Measurements from ENCODE around the gene CACNA2D3.

Gene CACNA2D3

DNA sequence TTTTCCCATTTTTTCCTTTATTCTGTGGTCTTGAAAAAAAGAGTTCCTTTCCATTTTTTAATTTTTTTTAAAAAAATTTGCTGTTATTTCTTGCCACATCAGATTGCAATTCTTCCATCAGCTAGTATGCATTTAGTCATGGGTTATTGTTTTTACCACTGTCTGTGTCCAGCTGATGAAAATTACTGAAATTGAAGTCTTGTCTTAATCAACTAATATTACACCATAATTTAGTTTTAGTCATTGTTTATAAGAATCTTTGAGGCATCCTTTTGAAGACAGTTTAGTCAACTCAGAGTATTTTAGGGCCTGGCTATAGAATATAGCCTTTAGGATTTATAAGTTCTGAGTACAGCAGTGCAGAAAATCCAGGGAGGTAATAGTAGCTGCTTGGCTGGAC lies 633.4 kb downstream of the CACNA2D3 start:
- DNase-seq (ENCODE audit: low read depth, low spot score), result no peak
- no peak overlapping the region for H3K27ac ChIP-seq

DNA sequence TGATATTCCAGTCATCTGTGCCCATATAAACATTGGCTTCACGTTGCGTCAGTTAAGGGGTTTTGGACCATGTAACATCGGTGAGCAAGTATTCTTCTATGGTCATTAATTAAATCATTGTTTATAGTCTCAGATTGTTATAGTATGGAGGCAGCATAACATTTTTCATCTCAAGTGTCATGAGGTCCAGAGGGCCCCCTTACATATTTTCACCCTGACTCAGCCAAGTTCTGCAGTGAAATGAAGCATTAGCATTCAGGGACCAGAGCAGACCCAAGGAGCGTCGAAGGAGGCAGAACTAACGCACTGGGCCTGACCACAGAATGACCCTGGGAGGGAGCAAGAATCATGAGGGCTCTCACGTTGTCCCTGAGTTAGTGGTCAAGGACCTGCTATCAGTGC lies 634.0 kb downstream of the CACNA2D3 start:
- no peak overlapping the region for H3K27ac ChIP-seq
- no peak for DNase-seq (ENCODE audit: low read depth, low spot score)

DNA sequence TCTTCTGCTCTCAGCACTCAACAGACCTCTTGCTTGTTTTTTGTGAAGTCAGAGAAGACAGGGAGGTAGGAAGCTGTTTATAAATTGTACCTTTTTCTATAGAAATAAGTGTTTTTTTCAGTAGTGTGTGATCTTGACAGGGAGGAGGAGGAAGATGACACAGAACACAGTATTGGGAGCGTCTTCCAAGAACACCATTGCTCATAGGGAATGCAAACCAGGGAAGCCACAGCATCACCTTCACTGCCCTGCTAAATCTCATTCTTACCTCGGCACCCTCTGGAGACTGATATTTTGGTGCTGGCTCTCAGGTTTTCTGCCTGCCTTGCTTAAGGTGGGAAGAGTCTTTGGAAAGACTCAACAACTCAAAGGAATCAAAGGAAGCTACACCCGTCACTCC lies 636.1 kb downstream of the CACNA2D3 start:
- H3K27ac ChIP-seq, result no peak overlapping the region
- no peak for DNase-seq (ENCODE audit: low read depth, low spot score)

DNA sequence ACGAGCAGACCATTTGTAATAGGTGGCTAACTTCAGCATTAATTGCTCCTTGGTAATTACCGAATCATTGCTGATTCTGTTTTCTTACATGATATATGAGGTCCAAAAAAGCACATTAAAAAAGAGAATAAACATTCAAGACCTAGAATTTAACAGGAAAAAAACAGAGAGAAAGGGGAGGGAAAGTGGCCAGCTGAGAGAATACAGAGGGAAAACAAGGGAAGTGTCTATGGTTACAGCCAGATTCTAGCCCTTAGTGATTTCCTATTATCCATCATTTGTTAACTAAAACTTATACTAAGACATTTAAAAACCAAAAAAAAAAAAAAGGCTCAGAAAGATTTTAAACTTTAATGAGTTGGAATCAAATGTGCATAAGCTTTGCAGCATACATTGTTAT lies 636.8 kb downstream of the CACNA2D3 start:
- H3K27ac ChIP-seq, result no peak overlapping the region

DNA sequence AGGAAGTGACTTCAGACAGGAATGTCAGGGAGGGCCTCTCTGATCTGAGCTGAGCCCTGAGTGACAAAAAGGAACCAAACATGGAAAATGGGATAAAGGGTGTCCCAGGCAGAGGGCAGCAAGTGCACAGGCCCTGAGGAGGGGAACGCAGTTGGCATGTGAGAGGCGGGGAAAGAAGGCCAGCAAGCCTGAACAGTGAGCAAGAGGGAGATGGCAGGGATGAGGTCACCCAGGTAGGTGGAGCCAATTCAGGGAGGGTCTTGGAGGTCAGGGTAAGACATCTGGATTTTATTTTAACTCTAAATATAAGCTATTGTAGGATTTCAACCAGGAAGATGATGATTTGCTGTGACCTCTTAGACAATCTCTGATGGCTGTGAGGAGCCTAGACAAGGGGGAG lies 637.8 kb downstream of the CACNA2D3 start:
- no peak for DNase-seq (ENCODE audit: low read depth, low spot score)

More for the DNA sequence above, 636.8 kb downstream of the CACNA2D3 start:
- DNase-seq (ENCODE audit: low read depth, low spot score), result no peak

DNA sequence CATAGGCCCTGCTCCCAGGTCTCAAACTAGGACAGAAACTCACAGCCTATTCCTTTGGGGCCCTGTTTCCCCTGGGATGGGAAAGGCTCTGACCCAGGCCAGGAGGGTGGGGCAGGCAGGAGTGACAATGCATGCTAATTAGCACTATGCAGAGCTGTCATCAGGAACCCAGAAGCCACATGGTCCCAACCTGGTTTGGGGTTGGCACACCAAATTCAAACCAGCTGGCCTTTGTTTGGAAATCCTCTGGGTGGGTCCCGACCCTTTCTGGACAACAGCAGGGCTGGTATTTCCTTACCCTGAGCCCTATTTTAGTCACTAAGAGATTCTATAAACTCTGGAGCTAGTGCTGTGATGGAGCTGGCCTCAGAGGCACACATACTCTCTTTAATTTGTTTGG lies 639.3 kb downstream of the CACNA2D3 start:
- H3K27ac ChIP-seq, result no peak overlapping the region
- DNase-seq (ENCODE audit: low read depth, low spot score), result no peak

More for the DNA sequence above, 637.8 kb downstream of the CACNA2D3 start:
- no peak overlapping the region for H3K27ac ChIP-seq

DNA sequence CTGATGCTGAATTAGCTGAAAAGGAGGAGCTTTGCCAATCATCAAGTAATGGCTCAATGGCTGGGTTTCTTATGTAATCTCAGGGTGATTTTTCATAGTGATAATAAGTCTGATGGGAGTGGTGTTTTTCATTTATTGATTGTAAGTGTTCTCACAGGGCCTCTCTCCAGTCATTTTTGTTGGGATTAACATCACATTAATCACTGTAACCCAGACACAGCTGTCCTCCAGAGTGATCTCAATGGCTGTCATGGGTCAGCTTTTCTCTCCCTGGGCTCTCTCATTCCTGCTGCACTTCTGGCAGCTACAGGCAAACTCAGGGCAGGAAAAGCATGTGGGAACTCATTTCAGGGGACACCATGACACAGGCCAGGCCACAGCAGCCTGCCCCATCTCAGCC lies 642.6 kb downstream of the CACNA2D3 start:
- DNase-seq (ENCODE audit: low read depth, low spot score), result no peak
- H3K27ac ChIP-seq, result no peak overlapping the region

DNA sequence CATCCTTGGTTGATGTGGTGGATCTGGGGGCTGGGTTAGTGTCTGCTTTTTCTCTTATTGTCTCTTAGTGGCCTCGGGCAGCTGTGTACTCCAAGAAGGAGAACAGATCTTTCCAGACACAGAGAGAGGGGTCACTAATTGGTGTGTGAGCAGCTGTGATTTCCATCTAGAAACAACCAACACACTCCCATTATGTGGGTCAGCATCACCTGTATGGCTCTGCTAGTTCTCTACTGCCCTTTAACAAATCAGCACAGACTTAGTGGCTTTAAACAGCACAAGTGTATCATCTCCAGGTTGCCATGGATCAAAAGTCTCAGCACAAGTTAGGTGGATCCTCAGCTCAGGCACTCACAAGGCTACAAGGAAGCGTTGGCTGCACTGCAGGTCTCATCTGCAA lies 648.7 kb downstream of the CACNA2D3 start:
- H3K27ac ChIP-seq, result no peak overlapping the region
- no peak for DNase-seq (ENCODE audit: low read depth, low spot score)

DNA sequence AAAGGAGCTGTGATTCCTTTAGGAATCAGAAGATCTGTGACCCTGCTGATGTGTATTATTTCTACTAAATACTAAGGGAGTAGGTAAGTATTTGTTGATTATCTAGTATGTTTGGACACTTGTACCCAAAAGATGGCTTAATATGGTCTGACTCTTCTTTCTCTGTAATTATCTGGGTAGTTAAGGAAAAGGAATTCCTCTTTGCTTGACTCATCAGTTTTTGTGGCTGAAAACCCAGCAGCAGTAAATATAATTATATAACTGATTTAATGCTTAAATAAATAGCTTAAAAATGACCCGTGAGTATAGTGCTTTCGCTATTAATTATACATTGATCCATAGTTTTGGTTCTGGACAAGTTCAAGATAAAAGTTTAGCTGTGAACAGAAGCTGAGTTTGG lies 649.7 kb downstream of the CACNA2D3 start:
- DNase-seq (ENCODE audit: low read depth, low spot score), result no peak
- H3K27ac ChIP-seq, result no peak overlapping the region

DNA sequence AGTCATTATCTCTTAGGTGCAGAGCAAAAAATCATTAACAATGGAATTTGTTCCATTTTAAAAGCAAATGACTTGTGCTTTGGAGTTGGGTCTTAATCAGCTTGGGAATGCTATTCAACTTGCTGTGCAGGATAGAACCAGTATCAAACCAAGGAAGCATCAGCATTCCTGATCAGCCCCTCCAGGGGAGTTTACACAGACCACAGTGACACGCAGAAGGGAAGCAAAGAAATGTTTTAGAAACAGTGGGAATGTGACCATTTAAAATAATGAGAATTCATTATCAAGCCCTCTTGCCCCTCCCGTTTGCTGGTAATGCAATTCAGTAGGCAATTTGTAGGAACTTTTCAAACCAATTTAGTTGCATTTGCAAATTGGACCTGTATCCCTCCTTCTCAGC lies 650.4 kb downstream of the CACNA2D3 start:
- no peak for DNase-seq (ENCODE audit: low read depth, low spot score)
- no peak overlapping the region for H3K27ac ChIP-seq

DNA sequence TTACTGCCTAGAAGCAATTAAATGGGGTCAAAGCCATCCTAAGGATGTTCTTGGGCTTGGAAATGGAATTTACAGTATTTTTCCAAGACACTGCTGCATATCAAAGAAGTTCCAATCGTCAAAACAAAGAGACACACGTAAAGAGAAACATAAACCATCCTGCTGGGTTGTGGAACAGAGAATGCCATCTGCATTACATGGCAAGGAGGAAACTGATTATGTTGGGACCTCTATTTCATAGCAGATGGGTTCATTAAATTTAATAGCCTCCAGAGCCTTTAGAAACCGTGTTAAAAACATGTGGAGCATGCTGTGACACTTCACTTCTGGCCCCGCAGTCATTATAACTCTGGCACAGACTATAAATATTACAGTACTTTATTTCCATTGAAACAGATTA lies 650.9 kb downstream of the CACNA2D3 start:
- H3K27ac ChIP-seq, result no peak overlapping the region
- no peak for DNase-seq (ENCODE audit: low read depth, low spot score)

DNA sequence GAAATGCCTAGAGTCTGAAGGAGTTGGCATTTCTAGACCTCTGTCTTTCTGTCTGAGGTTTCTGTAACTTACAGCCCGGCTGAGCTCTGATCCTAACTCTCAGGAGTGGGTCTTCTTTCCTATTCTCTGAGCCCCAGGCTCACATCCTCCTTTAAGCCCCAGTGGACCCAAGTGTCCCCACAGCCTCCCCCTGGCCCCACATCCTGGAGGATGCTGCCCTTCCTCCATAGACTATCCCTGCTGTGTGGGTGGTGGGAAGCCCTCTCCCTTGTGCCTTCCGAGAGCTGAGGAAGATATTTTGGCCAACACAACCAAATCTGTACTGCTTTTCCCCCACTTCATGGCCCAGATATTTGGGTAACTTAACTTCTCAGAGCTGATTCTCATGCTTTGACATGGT lies 654.2 kb downstream of the CACNA2D3 start:
- H3K27ac ChIP-seq, result no peak overlapping the region
- DNase-seq (ENCODE audit: low read depth, low spot score), result no peak

DNA sequence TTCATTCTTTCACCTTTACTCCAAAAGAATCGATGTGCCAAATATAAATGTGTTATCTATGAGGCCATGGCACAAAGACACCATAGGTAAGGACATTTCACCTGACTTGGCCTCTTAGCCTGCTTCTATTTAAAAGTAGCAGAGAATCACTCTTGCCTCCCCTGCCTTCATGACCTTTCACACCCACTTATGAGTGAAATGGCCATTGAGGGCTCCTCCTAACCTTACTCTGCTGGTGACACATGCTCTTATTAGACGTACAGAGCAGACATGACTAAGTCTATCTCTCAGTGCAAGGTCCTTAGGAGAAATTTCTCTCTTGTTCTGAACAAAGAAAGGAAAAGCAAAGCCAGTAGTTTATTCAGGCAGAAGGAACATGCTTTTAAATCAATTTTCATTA lies 654.8 kb downstream of the CACNA2D3 start:
- no peak overlapping the region for H3K27ac ChIP-seq
- no peak for DNase-seq (ENCODE audit: low read depth, low spot score)

DNA sequence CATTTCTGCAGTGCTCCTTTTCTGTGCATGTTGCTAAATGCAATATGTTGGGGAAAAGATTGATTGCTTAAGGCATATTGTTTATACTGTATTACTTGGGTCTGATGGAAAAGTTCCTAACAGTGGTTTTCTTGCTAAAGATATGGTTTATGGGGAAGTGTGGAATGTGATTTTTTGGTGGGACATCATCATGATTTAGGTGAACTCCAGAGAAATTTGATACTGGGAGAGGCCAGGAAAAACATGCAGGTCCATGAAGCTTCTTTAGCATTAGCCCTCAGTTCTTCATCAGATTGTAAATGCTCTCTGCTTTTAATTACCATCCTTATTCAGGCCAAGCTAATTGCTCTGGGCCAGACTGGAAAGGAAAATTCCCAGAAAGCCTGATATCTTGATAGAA lies 658.0 kb downstream of the CACNA2D3 start:
- no peak overlapping the region for H3K27ac ChIP-seq
- DNase-seq (ENCODE audit: low read depth, low spot score), result no peak

DNA sequence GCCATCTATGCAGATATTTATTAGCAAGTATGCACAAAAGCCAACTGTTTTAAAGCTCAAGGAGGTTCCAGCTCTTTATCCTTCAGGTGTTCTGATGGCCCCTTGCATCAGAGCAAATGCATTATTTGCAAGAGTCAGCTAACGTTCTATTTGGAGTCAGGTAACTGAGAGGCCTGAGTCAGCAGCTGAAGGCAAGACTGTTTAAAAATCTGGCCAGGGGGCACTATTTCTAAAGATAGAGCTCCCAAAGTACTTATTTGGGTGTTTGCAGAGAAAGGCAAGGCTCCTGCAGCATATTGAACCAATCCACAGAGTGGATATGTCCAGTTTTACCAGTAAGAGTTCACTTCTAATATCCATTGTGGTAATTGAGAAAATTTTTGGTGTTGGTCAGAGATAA lies 659.4 kb downstream of the CACNA2D3 start:
- H3K27ac ChIP-seq, result no peak overlapping the region
- DNase-seq (ENCODE audit: low read depth, low spot score), result no peak

DNA sequence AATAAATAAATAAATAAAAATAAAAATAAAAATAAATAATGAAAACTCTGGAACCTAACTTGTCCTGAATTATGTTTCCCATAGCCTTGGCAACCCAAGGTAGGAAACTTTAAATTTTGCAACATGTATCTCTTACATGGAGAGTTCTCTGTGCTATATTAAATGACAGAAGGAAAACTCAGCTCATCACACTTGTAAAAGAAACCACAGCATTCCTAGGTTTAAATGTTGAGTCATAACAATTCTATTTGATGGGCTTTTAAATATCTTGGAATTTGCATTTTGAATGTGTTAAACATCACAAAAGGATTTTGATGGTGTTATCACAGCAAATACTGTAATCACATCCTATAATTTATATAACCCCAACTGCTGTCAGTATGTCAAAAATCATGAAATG lies 661.3 kb downstream of the CACNA2D3 start:
- no peak for DNase-seq (ENCODE audit: low read depth, low spot score)

DNA sequence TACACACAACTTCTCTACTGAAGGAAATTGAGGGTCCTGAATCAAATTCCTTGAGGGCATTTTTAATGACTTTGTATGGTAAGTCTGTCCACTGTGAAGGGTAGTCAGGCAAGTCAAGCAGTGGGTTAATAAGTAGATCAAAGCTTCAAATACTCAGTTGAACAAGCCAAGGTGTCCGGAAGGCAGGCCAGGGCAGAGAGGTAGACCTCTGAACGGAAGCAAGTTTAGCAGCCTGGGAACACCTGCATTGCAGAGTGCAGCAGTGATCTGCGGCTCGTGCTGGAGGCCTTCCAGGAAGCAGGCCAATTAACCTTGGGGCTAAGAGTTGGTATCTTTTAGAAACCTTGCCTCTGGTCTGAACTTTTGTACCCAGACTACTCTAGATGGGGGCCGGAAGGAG lies 661.7 kb downstream of the CACNA2D3 start:
- no peak overlapping the region for H3K27ac ChIP-seq
- no peak for DNase-seq (ENCODE audit: low read depth, low spot score)

More for the DNA sequence above, 661.3 kb downstream of the CACNA2D3 start:
- no peak overlapping the region for H3K27ac ChIP-seq

DNA sequence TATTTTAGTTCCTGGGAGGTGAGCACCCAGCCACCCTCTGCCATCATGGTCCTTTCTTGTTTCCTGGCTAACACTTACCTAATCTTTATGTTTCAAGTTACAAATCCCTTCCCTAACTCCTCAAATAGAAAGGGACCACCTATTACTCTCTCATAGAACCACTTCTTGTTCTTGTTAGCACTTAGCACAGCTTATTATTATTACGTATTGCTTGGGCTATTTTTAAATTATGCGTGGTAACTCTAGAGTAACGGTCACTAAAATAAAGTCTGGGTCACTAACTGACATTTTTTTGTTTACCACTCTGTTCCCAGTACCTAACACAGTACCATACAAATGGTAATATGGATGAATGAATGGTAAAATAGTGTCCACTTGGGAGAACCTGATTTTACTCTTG lies 663.6 kb downstream of the CACNA2D3 start:
- no peak overlapping the region for H3K27ac ChIP-seq
- DNase-seq (ENCODE audit: low read depth, low spot score), result no peak

DNA sequence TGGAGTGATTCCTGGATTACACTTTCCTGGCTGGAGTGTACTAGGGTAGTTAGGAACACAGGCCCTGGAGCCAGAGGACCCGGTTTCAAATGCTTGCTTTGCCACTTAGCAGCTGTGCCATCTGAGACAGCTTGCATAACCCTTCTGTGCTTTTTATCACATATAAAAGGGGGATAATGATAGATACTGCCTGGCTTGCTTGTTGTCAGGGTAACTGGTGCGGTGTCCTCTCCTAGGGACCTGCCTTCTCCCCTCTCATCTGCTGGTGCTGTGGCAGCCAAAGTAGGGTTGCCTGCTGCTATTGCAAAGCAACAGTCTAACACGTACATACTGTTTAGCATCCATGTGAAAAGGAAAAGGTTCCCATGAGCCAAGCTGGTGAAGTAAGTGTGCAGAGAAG lies 667.7 kb downstream of the CACNA2D3 start:
- no peak for DNase-seq (ENCODE audit: low read depth, low spot score)
- no peak overlapping the region for H3K27ac ChIP-seq

DNA sequence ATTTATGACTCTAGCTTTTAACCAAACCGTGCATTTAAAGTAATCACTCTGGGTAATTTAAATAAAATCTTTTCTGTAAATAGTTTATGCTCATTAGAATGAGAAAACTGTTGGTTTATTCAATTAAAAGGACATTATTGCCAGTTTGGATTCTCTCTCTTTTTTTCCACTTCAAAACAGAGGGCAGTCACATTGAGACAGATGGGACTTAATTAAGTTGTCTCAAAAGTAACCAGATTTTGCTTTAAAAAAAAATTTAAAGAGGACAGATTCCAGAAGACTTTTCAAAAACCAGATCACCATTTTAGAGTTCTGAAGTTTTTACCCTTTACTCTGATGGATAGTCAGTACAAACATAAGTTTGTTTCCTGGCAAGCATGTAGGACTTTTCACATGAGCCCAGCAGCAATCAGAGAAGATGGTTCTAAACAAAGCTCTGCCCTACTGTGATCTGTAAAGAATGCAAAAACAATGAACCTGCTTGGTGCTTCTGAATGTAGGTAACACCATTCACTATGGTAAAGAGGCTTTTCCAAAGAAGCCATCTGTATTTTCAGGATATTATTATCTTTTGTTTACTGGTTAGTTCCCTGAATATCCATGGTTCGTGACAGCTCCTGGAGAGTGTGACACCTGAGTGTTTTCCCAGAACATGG lies 669.3 kb downstream of the CACNA2D3 start:
- no peak for DNase-seq (ENCODE audit: low read depth, low spot score)
- H3K27ac ChIP-seq, result no peak overlapping the region

DNA sequence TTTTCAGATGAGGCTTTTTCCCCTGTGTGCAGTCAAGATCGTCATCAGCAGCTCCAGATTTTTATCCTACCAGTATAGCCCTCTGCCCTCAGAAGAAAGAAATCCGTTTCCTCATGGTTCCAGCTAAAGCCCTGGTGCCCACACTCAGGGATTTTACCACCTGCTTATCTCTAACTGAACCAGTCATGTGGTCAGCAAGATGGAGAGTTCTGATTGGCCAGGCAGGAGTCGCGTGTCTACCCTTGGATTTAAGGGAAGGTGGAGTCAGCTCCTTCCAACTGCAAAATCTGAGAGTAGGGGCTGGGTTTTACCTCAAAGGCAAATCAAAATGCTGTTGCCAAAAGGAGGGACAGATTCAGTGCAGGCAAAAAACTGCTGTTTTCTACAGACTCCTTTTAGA lies 670.2 kb downstream of the CACNA2D3 start:
- DNase-seq (ENCODE audit: low read depth, low spot score), result no peak
- H3K27ac ChIP-seq, result no peak overlapping the region

DNA sequence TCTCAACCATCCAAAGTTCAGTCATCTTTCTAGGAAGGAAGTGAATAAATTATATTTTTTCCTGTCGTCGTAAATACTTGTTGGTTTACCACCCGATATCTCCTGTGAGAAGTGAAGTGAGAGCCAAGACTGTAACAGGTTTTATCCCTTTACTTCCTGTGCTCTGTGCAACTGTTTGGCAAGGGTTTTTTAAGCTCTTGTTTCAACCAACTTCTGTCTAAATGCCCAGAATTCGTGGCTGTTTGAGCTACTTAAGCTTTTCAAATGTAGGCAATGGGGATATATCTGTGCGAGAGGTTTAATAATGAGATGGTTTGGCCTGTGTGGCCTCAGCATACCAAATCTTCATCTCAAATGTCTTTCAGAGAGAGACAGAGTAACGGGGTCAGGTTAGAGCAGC lies 670.8 kb downstream of the CACNA2D3 start:
- H3K27ac ChIP-seq, result no peak overlapping the region
- no peak for DNase-seq (ENCODE audit: low read depth, low spot score)

DNA sequence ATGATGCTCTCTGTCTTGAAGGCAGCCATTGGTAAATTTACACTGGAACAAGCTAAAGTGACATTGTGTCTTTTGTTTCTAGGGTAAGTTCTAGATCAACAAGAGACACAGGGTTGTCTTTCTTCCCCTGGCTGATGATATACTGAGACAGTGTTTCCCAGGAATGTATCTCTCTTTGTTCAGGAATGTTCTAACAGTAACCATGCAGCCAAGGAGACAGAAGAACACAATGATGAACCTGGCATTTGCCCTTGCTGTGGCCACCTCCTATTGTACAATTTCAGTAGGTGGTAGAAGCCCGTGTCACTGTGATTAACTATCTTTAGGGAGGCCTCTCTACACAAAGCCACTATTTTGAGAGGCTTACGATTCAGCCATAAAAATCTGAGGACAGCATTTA lies 674.8 kb downstream of the CACNA2D3 start:
- no peak for DNase-seq (ENCODE audit: low read depth, low spot score)
- H3K27ac ChIP-seq, result no peak overlapping the region
